Endothelial cell of umbilical vein (primary cell): ENCODE measurements around the gene DPP10. TPM values are rescaled to one million over a fixed set of nuclear protein-coding genes. Genes with fewer than 3 reads are reported as not detected.

Source experiments
- BruUV-seq: library from RNA; stranded (reverse); fragments of 400-500 nt; replicated peaks from 2 replicates; lab custom pipeline; 2021; lab: Mats Ljungman, UMichigan
- CTCF ChIA-PET: fragments of 300-600, 350-600 bp; sonication (Branson Sonifier 250); formaldehyde crosslinking; loops from one replicate; lab custom pipeline; 2021; ENCODE audit warnings: antibody characterized with exemption, inconsistent platforms; lab: Charles Lee
- POLR2A ChIA-PET: fragments of 300-600, 350-600 bp; sonication (Branson Sonifier 250); formaldehyde crosslinking; loops from one replicate; lab custom pipeline; 2021; ENCODE audit warnings: antibody characterized with exemption, inconsistent platforms; lab: Charles Lee
- DNase-seq: peaks from one replicate; pipeline ENCODE4 v3.0.0-alpha.2; 2011; ENCODE audit warnings: low read depth, low spot score
- FAIRE-seq: peaks from 2 replicates; lab custom pipeline; 2011; peaks lifted over from hg19 to GRCh38; lab: Jason Lieb, UNC
- H2AFZ ChIP-seq: 2 replicates; pipeline ENCODE4 v1.6.0; 2012; ENCODE audit warnings: low read depth, low read length, control low read depth, inconsistent platforms
- H3K27ac ChIP-seq: 2 replicates; pipeline ENCODE4 v1.5.1; 2011; ENCODE audit warnings: low read depth, mild to moderate bottlenecking, control low read depth, low read length, moderate library complexity; ENCODE audit not compliant: insufficient read depth
- H3K27me3 ChIP-seq, 2 experiments: 2 replicates each; pipeline versions ENCODE4 v1.6.0 to v1.6.1; 2011; ENCODE audit warnings: low read length in 2 of 2, mixed read lengths in 1 of 2; ENCODE audit not compliant: control insufficient read depth in 2 of 2, insufficient read depth in 2 of 2
- H3K36me3 ChIP-seq, 2 experiments: 2 replicates in 1 of 2; 3 replicates in 1 of 2; pipeline ENCODE4 v1.5.1; 2011; ENCODE audit warnings: low read length in 2 of 2, mild to moderate bottlenecking in 1 of 2, moderate library complexity in 1 of 2; ENCODE audit not compliant: control insufficient read depth in 2 of 2, insufficient read depth in 2 of 2; ENCODE audit errors: extremely low read depth in 1 of 2
- H3K4me1 ChIP-seq: 3 replicates; pipeline ENCODE4 v1.5.1; 2011; ENCODE audit warnings: mild to moderate bottlenecking, low read length; ENCODE audit not compliant: control insufficient read depth, insufficient read depth; ENCODE audit errors: extremely low read depth
- H3K4me2 ChIP-seq: 2 replicates; pipeline ENCODE4 v1.6.1; 2011; ENCODE audit warnings: low read length, control low read depth, mixed read lengths; ENCODE audit not compliant: insufficient read depth
- H3K4me3 ChIP-seq, 3 experiments: fragments of 200-600 bp in 1 of 3; sonication (generic), shearing (Covaris generic) in 1 of 3; replicated peaks in 1 of 3; 2 replicates each; pipeline ENCODE4 v1.5.1; 2011 to 2016; ENCODE audit warnings: control low read depth in 3 of 3, low read length in 3 of 3, mild to moderate bottlenecking in 2 of 3, inconsistent platforms in 1 of 3, low read depth in 1 of 3, moderate library complexity in 1 of 3; ENCODE audit not compliant: insufficient read depth in 1 of 3
- H3K79me2 ChIP-seq: 2 replicates; pipeline ENCODE4 v1.6.0; 2012; ENCODE audit warnings: low read length, inconsistent platforms; ENCODE audit not compliant: control insufficient read depth, insufficient read depth
- H3K9ac ChIP-seq: replicated peaks from 2 replicates; pipeline ENCODE3; 2011; ENCODE audit warnings: low read length, control low read depth; ENCODE audit not compliant: insufficient read depth; ENCODE audit errors: extremely low read depth
- H3K9me1 ChIP-seq: replicated peaks from 3 replicates; pipeline ENCODE4 v1.6.0; 2011; ENCODE audit warnings: mild to moderate bottlenecking, low read length; ENCODE audit not compliant: control insufficient read depth, insufficient read depth; ENCODE audit errors: extremely low read depth
- H3K9me3 ChIP-seq: replicated peaks from 2 replicates; pipeline ENCODE4 v1.5.1; 2012; ENCODE audit warnings: low read length, inconsistent platforms; ENCODE audit not compliant: control insufficient read depth, insufficient read depth
- H4K20me1 ChIP-seq: replicated peaks from 2 replicates; pipeline ENCODE3; 2011; ENCODE audit warnings: mild to moderate bottlenecking, low read length; ENCODE audit not compliant: control insufficient read depth, insufficient read depth; ENCODE audit errors: extremely low read depth
- CTCF ChIP-seq, 2 donors: IDR thresholded peaks; 1 replicate in 1 of 2; 2 replicates in 1 of 2; pipeline ENCODE4 v1.5.1; 2011; ENCODE audit warnings: low read length in 2 of 2, mild to moderate bottlenecking in 2 of 2, moderate library complexity in 2 of 2, control low read depth in 1 of 2, inconsistent platforms in 1 of 2, low read depth in 1 of 2; ENCODE audit not compliant: insufficient read depth in 1 of 2; ENCODE audit errors: extremely low read depth in 1 of 2
- EZH2 ChIP-seq: IDR thresholded peaks from 2 replicates; pipeline ENCODE4 v1.6.1; 2012; ENCODE audit warnings: borderline replicate concordance, low read depth, mild to moderate bottlenecking, moderate library complexity, low read length, inconsistent platforms; ENCODE audit not compliant: severe bottlenecking
- FOS ChIP-seq: IDR thresholded peaks from 2 replicates; pipeline ENCODE4 v1.6.1; 2011; ENCODE audit warnings: mild to moderate bottlenecking, low read length, moderate library complexity, borderline replicate concordance; ENCODE audit not compliant: insufficient read depth
- GATA2 ChIP-seq: IDR thresholded peaks from 2 replicates; pipeline ENCODE4 v1.7.0; 2011; ENCODE audit warnings: low read depth, mild to moderate bottlenecking, moderate library complexity, mixed read lengths, low read length; ENCODE audit not compliant: insufficient read length, insufficient read depth
- JUN ChIP-seq: IDR thresholded peaks from 2 replicates; pipeline ENCODE4 v1.6.1; 2011; ENCODE audit warnings: borderline replicate concordance, low read depth; ENCODE audit not compliant: insufficient read length, insufficient read depth
- MAX ChIP-seq: IDR thresholded peaks from 2 replicates; pipeline ENCODE4 v1.6.1; 2011; ENCODE audit not compliant: insufficient read depth, insufficient read length
- MYC ChIP-seq: IDR thresholded peaks from one replicate; pipeline ENCODE4 v1.6.1; 2011; ENCODE audit warnings: mild to moderate bottlenecking, low read depth, low read length
- POLR2A ChIP-seq: IDR thresholded peaks from 2 replicates; pipeline ENCODE4 v1.6.1; 2012; ENCODE audit warnings: low read depth, mild to moderate bottlenecking, control low read depth, low read length
- POLR2AphosphoS5 ChIP-seq: IDR thresholded peaks from 2 replicates; pipeline ENCODE4 v1.6.1; 2012; ENCODE audit warnings: low read depth, mild to moderate bottlenecking, control low read depth, low read length, moderate library complexity; ENCODE audit not compliant: insufficient read depth
- dilution Hi-C: fragments of 300-500 bp; cut with MboI; formaldehyde crosslinking; loops from one replicate; pipeline ENCODE4 v1.15.0; 2019; ENCODE audit warnings: low sequenced_read_pairs; ENCODE audit not compliant: extremely low pct_ligation_motif_present
- intact Hi-C: fragments of 100-400 bp; cut with micrococcal nuclease; formaldehyde crosslinking; loops from one replicate; pipeline ENCODE4 v1.10.0; 2022
- polyA plus RNA-seq, 4 experiments: library from polyadenylated mRNA; depleted of rRNA in 3 of 4; stranded (reverse) in 3 of 4; unstranded in 1 of 4; fragments of >200 nt; gene quantifications; 2 replicates each; pipeline versions ENCODE4 v1.2.1 to v1.2.3, GENCODE V29; 2011 to 2012; ENCODE audit warnings: missing spikeins in 1 of 4
- total RNA-seq: library from RNA; stranded (reverse); gene quantifications from 2 replicates; pipeline ENCODE4 v1.2.3, GENCODE V29; 2021

Gene DPP10
- total and polyA plus RNA-seq, 2 donors (not counting 3 experiments of a cell fraction or from before 2014, with no cell fraction given), result not detected

- no peak overlapping the region for H3K4me3 ChIP-seq
- dilution Hi-C loops, result no loop called here
- no TSS peak for BruUV-seq
- H3K9me1 ChIP-seq, result no peaks in the 10 kb centered on the region
- H3K4me1 ChIP-seq, result no peaks in the 10 kb centered on the region
- H3K79me2 ChIP-seq, result no peaks in the 10 kb centered on the region
- H3K9ac ChIP-seq, result no peak overlapping the region
- CTCF ChIA-PET, result no interaction called here
- H3K9me3 ChIP-seq, result peaks cover 4% of the 10 kb centered on the region
- no peaks in the 10 kb centered on the region for H3K36me3 ChIP-seq
- no peaks in the 10 kb centered on the region for H4K20me1 ChIP-seq
- DNase-seq (no peak), FAIRE-seq (no peak)
- no peaks in the 10 kb centered on the region for H3K27me3 ChIP-seq
- no peak overlapping the region for H3K27ac ChIP-seq
- H2AFZ ChIP-seq, result no peak overlapping the region
- intact Hi-C loops, result no loop called here
- POLR2A ChIA-PET, result no interaction called here
- TF ChIP-seq FOS (no peak), CTCF (IDR thresholded peaks at IDR 0.05; ENCODE audit: extremely low read depth in 1 of 2, insufficient read depth in 1 of 2, low read depth in 1 of 2, low read length in 2 of 2) (no peak), EZH2 (no peak), GATA2 (no peak), MAX (no peak), POLR2A (no peak), POLR2AphosphoS5 (no peak), JUN (no peak), MYC (no peak)
- no peak overlapping the region for H3K4me2 ChIP-seq
These were observed 342.6 kb downstream of the DPP10 start for GRCh38 chr2:114784890-114785583.
